Epithelial cell of proximal tubule (primary cell): ENCODE results near the gene CTXN1. TPM values are rescaled to one million over a fixed set of nuclear protein-coding genes. Genes with fewer than 3 reads are reported as not detected.
A peak's percentile ranks its signal among the peaks of the same experiment; 100 is the strongest.
"Not testable (repeated sequence)": the region's sequence is repeated elsewhere in the genome, so short reads cannot be mapped to it uniquely, and the experiment has no call there.

Experiments
- DNase-seq: peaks from one replicate; pipeline ENCODE4 v3.0.0-alpha.2; 2011; ENCODE audit warnings: low read depth
- H3K4me3 ChIP-seq: 2 replicates; pipeline ENCODE4 v1.5.1; 2011; ENCODE audit warnings: low read depth, mild to moderate bottlenecking, low read length
- CTCF ChIP-seq: conservative IDR thresholded peaks from 2 replicates; pipeline ENCODE4 v1.5.1; 2012; ENCODE audit warnings: low read depth, mild to moderate bottlenecking, low read length
- total RNA-seq: library from RNA; depleted of rRNA; stranded (reverse); fragments of >200 nt; gene quantifications from 2 replicates; pipeline ENCODE4 v1.2.3, GENCODE V29; 2015

The CTXN1 gene
- total RNA-seq, 1 donor from 2014 or later, result 42.8 TPM

- no peak for DNase-seq
- peak overlapping the region; percentile 89 for H3K4me3 ChIP-seq
- no peak for TF ChIP-seq CTCF
Measured at GRCh38 chr19:7920519-7921301, 5.2 kb downstream of the CTXN1 start.

- no peak for TF ChIP-seq CTCF
- H3K4me3 ChIP-seq, result peak within 1 kb of the TSS; percentile 89
- DNase-seq, result no peak
Measured at GRCh38 chr19:7919610-7920518, 6.1 kb downstream of the CTXN1 start, which contains the start of gene SNAPC2. Gene SNAPC2, plus strand, starts transcription at chr19:7920338. Its CDS starts 29 bp downstream, at chr19:7920367.

- no peak for DNase-seq
- peak overlapping the region; percentile 89 for H3K4me3 ChIP-seq
- TF ChIP-seq CTCF, result no peak
Measured at GRCh38 chr19:7918615-7919421, 7.1 kb downstream of the CTXN1 start.

GRCh38 chr19:7918062-7918614 is 7.8 kb downstream of the CTXN1 start:
- H3K4me3 ChIP-seq, result peak overlapping the region; percentile 89
- DNase-seq, result not testable (repeated sequence)

- H3K4me3 ChIP-seq, result peak overlapping the region; percentile 39
- TF ChIP-seq CTCF, result peak; percentile 56
- DNase-seq, result no peak
Measured at GRCh38 chr19:7917267-7918061, 8.5 kb downstream of the CTXN1 start.

- DNase-seq, result no peak
- peak overlapping the region; percentile 39 for H3K4me3 ChIP-seq
- TF ChIP-seq CTCF, result no peak
Measured at GRCh38 chr19:7916955-7917266, 9.0 kb downstream of the CTXN1 start.
